Thyroid gland (tissue), 4 donors: ENCODE results near the gene SPATA31C1.

Experiments
- POLR2A ChIP-seq, 2 donors: fragments of 450-650 bp; IDR thresholded peaks; one replicate each; pipeline ENCODE4 v1.6.1; 2017; ENCODE audit warnings: antibody characterized with exemption in 2 of 2, mild to moderate bottlenecking in 2 of 2, moderate library complexity in 1 of 2
- TF ChIP-seq, protein P1 (sequence below), 6 experiments: fragments of 200-600 bp in 3 of 6; fragments of 450-650 bp in 3 of 6; sonication (generic) in 3 of 6; IDR thresholded peaks; one replicate each; pipeline ENCODE4 v1.5.1; 2016 to 2019; ENCODE audit warnings: antibody characterized with exemption in 6 of 6, mild to moderate bottlenecking in 2 of 6, inconsistent platforms in 1 of 6, moderate library complexity in 1 of 6

DNA sequence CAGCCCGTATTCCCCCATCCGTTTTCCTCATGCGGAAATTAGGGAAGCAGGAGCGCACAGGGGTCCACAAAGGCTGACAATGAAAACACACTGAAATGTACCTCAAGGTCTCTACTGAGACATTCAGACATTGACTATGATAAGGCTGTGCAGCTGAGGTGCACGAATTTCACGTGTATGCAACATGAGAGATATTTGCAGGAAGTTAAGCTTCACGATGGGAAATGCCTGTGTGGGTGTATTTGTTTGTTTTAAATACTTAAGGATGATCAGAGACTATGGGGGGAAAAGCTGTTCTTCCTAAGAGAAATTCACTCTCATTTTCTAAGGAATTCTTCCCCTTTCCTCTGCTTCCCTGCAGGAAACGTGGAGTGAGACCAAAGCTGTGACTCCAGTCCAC, 37.6 kb upstream of the SPATA31C1 start:
- TF ChIP-seq, protein P1, sequence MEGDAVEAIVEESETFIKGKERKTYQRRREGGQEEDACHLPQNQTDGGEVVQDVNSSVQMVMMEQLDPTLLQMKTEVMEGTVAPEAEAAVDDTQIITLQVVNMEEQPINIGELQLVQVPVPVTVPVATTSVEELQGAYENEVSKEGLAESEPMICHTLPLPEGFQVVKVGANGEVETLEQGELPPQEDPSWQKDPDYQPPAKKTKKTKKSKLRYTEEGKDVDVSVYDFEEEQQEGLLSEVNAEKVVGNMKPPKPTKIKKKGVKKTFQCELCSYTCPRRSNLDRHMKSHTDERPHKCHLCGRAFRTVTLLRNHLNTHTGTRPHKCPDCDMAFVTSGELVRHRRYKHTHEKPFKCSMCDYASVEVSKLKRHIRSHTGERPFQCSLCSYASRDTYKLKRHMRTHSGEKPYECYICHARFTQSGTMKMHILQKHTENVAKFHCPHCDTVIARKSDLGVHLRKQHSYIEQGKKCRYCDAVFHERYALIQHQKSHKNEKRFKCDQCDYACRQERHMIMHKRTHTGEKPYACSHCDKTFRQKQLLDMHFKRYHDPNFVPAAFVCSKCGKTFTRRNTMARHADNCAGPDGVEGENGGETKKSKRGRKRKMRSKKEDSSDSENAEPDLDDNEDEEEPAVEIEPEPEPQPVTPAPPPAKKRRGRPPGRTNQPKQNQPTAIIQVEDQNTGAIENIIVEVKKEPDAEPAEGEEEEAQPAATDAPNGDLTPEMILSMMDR (IDR thresholded peaks at IDR 0.05): no peak
- no peak for TF ChIP-seq POLR2A (IDR thresholded peaks at IDR 0.05)
